Osteocyte (in vitro differentiated cells): Measurements from ENCODE around the gene TFG. TPM values are rescaled to one million over a fixed set of nuclear protein-coding genes. Genes with fewer than 3 reads are reported as not detected.

ENCODE experiments used
- DNase-seq: peaks from one replicate; pipeline ENCODE4 v3.0.0; 2021; ENCODE audit warnings: mixed read lengths; ENCODE audit not compliant: unreplicated experiment; ENCODE audit errors: extremely low spot score
- H3K27ac Mint-ChIP-seq: one replicate; pipeline ENCODE4 v1.8.0; 2021; ENCODE audit warnings: mild to moderate bottlenecking, mixed read lengths; ENCODE audit not compliant: unreplicated experiment
- H3K27me3 Mint-ChIP-seq: one replicate; pipeline ENCODE4 v1.8.0; 2021; ENCODE audit warnings: mixed read lengths; ENCODE audit not compliant: unreplicated experiment
- H3K36me3 Mint-ChIP-seq: one replicate; pipeline ENCODE4 v1.8.0; 2021; ENCODE audit warnings: mixed read lengths; ENCODE audit not compliant: unreplicated experiment
- H3K4me1 Mint-ChIP-seq: one replicate; pipeline ENCODE4 v1.8.0; 2021; ENCODE audit warnings: mixed read lengths; ENCODE audit not compliant: unreplicated experiment
- H3K4me3 Mint-ChIP-seq: one replicate; pipeline ENCODE4 v1.8.0; 2021; ENCODE audit warnings: mild to moderate bottlenecking, moderate library complexity, mixed read lengths; ENCODE audit not compliant: unreplicated experiment
- H3K9me3 Mint-ChIP-seq: one replicate; pipeline ENCODE4 v1.8.0; 2021; ENCODE audit warnings: mixed read lengths; ENCODE audit not compliant: unreplicated experiment
- total RNA-seq: library from RNA; stranded (reverse); gene quantifications from 2 replicates; pipeline ENCODE4 v1.2.1, GENCODE V29; 2021
- TF ChIP-seq, protein P1 (sequence below): fragments of 200-600 bp; sonication (generic); IDR thresholded peaks from 2 replicates; pipeline ENCODE4 v1.5.0; 2021; ENCODE audit warnings: antibody characterized with exemption, mild to moderate bottlenecking, moderate library complexity

Gene TFG
- total RNA-seq, 1 donor from 2014 or later, result 119 TPM

DNA sequence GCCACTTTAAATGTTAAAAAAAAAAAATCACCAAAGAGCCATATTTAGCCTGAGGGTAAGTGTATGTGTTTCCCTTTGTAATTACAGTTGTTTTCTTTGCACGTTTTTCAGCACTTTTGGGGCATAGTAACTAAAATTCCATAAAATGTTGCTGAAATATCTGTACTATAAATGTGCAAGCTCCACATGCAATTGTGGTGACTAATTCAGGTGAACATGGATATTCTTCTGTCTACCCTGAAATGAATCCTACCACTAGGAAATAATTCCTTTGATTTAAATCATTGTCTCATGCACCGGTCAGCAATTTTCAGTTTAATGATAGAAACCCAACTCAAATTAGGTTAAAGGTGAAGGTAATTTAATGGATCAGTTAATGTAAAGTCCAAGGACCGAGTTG lies 13.1 kb upstream of the TFG start:
- TF ChIP-seq, protein P1, sequence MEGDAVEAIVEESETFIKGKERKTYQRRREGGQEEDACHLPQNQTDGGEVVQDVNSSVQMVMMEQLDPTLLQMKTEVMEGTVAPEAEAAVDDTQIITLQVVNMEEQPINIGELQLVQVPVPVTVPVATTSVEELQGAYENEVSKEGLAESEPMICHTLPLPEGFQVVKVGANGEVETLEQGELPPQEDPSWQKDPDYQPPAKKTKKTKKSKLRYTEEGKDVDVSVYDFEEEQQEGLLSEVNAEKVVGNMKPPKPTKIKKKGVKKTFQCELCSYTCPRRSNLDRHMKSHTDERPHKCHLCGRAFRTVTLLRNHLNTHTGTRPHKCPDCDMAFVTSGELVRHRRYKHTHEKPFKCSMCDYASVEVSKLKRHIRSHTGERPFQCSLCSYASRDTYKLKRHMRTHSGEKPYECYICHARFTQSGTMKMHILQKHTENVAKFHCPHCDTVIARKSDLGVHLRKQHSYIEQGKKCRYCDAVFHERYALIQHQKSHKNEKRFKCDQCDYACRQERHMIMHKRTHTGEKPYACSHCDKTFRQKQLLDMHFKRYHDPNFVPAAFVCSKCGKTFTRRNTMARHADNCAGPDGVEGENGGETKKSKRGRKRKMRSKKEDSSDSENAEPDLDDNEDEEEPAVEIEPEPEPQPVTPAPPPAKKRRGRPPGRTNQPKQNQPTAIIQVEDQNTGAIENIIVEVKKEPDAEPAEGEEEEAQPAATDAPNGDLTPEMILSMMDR, result no peak
- no peak overlapping the region for H3K27ac Mint-ChIP-seq

DNA sequence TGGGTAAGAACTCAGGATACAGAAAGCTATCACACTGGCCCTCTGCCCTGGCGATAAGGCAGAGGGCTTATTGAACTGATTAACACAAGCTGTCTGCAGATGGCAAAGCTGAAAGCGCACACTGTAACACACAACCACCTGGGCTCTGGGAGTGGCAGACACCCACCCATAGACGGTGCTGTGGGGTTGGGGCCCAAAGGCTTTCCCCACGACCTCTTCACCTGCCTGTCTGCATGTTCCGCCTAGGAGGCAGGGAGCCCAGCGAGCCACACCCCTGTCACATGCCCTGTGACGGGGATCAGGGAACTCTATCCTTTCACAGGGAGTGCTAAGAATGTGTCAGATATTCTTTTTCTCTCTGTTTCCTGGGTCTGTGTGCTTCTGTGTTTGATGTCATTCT lies 12.1 kb upstream of the TFG start:
- Mint-ChIP-seq H3K4me3 (no peak overlapping the region), H3K9me3 (no peaks in the 10 kb centered on the region), H3K27me3 (peaks cover 76% of the 10 kb centered on the region), H3K27ac (no peak overlapping the region), H3K36me3 (no peaks in the 10 kb centered on the region), H3K4me1 (peaks cover 3% of the 10 kb centered on the region)
- DNase-seq, result no peak
- TF ChIP-seq, protein P1, result no peak

More for the DNA sequence above, 13.1 kb upstream of the TFG start:
- Mint-ChIP-seq H3K9me3 (no peaks in the 10 kb centered on the region), H3K4me1 (peaks cover 3% of the 10 kb centered on the region), H3K36me3 (no peaks in the 10 kb centered on the region), H3K4me3 (no peak overlapping the region), H3K27me3 (peaks cover 76% of the 10 kb centered on the region)
- no peak for DNase-seq

DNA sequence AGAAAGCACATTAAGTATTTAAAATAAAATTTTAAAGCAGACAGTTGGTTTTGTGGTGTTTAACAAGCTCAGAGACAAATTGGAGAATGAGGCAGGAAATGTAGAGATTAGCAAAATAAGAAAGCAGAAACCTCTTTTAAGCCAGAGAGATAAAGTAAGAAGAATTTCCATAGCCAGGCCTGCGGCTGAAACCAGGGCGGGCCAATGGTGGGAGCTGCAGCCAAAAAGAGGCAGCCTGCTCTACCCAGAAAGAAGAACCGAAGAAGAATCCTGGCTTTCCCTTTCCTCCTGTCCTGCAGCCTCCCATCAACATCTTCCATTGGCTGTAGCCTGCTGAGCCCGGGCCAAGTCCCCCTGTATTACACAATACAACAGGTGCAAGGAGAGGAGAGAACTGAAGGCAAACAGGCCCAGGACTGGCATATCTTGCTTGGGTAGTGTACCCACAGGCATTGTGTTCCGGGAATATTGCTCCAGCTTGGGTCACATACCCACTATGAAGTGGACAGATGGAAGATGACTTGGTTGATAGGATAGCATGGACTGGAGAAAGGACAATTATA lies 11.5 kb upstream of the TFG start:
- TF ChIP-seq, protein P1, result no peak
- Mint-ChIP-seq H3K4me3 (no peak overlapping the region), H3K9me3 (no peaks in the 10 kb centered on the region), H3K4me1 (peaks cover 3% of the 10 kb centered on the region), H3K27ac (no peak overlapping the region), H3K27me3 (peaks cover 75% of the 10 kb centered on the region), H3K36me3 (no peaks in the 10 kb centered on the region)
- DNase-seq, result no peak

DNA sequence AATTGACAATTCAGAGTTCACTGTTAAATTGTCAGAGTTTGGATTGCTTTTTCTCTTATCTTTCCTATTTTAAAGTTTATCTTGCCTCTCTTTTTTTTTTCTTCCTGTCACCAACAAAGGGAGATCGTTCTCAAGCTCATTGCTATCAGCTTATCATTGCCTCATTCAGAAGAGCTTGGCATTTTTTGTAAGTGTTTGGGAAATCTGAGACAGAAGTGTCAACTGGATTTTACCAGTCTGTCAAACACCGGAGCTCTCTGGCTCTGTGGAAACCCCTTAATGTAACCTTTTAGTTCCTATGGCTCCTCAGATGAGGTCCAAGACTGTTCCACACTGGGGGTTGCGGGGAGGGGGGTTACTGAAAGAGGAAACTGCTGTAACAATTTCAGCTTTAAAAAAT lies 10.6 kb upstream of the TFG start:
- Mint-ChIP-seq H3K4me1 (peaks cover 3% of the 10 kb centered on the region), H3K36me3 (no peaks in the 10 kb centered on the region), H3K9me3 (no peaks in the 10 kb centered on the region), H3K27ac (no peak overlapping the region), H3K4me3 (no peak overlapping the region), H3K27me3 (peaks cover 71% of the 10 kb centered on the region)
- DNase-seq, result no peak
- TF ChIP-seq, protein P1, result no peak

DNA sequence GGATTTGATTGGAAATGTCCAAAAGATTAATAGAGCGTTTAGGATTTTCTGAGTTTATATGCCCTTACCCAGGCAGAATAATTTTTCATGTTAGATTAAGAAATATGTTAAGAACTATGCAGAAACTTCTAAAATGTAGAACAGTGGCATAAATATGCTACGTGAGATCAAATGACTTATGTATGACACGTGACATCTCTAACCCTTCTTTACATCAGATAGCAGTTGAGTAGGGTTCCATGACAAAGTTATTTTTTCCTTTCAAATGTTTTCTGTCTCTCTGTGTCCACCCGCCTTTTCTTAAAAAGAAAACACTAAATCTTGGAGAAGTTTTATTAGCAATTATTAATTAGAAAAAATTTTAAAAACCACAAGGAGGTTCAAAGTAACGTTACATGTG lies 8.6 kb upstream of the TFG start:
- Mint-ChIP-seq H3K36me3 (no peaks in the 10 kb centered on the region), H3K4me3 (no peak overlapping the region), H3K4me1 (peaks cover 3% of the 10 kb centered on the region), H3K27me3 (peaks cover 55% of the 10 kb centered on the region), H3K27ac (no peak overlapping the region), H3K9me3 (no peaks in the 10 kb centered on the region)
- TF ChIP-seq, protein P1, result no peak
- DNase-seq, result no peak
